ENCODE results near the gene BNC2.

Gene BNC2

GRCh38 chr9:16815079-16815478, 55.4 kb downstream of the BNC2 start:
- no peak for DNase-seq

DNA sequence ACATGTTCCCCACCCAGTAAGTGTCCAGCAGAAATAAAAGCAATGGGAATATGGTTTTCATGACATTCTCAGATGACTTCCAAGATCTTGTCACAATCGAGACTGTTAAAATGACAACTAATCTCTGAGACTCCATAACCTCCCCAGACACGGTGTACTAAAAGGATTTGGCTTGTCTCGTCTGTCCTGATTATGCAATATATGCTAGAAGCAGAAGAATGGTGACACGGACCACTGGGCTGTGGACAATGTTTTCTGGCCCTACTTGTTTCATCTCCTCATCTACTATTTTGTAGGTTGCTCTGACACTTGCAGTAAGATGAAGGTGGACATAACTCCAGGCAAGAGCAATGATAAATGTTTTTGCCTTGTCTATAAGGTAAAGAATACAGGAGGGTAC, 56.6 kb downstream of the BNC2 start:
- DNase-seq: no peak

DNA sequence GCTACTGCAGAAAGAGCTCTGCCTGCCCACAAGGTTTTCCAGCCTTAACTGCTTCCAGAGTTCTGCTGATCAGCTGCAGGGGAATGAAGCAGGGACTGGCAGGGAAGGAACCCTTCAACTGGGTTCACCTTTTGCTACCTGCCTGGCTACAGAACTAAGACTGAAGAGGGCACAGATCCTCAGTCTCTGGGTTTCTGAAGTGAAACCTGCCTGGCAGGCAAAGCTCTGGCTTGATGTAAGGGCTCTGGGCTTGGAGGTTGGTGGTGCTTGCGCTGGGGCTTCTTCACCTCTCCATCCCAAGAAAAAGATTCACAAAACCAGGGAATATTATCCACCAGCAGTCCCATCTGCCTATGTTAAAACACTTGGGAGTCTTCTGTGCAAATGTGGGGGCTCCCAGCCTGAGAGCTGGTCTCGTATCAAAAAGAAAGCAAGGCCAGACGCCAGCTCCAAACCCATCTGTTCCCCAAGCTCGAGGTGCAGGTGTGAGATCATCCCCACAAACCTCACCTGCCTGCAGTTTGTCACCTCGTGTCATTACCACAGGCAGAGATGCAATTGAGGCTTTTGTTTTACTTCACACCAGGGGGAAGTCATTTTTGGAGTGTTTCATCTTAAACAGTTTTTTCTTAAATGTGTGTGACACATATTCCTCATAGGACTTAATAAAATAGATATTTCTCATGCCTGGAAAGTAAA, 58.3 kb downstream of the BNC2 start:
- peak; percentile 24 for DNase-seq

DNA sequence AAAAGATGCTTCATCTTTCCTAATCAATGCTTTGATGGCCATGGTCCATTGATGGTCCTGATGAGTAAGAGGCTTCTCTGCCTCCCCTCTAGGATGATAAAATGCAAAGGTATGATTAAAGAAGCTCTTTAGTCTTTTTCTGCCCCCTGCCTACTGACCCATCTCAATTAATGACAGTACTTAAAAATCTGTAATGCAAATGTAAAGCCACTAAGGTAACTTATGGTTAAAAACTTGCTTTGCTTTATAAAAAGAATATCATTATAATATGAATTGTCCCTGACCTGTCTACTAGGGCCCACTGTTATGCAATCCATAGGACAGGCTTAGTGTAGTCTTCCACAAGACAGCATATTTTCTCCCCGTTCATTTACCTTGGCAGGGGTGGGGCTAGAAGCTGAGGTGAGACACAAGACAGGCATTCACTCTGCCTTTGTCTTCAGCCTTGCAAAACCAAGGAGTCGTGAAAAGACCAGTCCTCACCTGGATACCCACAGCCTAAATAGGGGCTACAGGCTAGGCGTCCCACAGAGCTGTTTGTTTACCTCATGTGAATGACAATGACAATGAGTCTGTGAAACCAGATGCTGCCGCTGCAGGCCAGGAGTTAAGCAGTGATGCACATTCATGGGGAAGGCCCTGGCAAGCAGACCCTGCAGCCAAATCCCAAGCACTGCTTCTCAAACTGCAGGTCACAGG, 60.4 kb downstream of the BNC2 start:
- DNase-seq: peak; percentile 81

DNA sequence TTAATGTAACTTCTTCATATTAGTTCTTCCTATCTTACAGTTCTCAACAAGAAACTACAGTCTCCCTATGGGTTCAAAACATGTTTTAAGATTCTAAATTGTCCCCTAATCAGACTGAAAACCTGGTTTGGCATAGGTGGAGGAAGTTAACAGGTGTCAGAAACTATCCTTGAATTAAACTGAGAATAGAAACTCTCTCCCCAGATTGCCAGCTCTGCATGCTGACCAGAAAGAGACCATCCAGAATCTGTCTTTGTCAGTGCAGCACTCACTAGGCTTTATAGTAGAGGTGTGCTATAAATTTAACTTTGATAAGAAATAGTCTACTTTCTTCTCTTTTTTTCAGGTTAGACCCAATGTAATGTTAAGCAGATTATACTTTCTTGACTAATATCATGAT, 63.8 kb downstream of the BNC2 start:
- DNase-seq: no peak

GRCh38 chr9:16803648-16804047, 66.8 kb downstream of the BNC2 start:
- DNase-seq: no peak

DNA sequence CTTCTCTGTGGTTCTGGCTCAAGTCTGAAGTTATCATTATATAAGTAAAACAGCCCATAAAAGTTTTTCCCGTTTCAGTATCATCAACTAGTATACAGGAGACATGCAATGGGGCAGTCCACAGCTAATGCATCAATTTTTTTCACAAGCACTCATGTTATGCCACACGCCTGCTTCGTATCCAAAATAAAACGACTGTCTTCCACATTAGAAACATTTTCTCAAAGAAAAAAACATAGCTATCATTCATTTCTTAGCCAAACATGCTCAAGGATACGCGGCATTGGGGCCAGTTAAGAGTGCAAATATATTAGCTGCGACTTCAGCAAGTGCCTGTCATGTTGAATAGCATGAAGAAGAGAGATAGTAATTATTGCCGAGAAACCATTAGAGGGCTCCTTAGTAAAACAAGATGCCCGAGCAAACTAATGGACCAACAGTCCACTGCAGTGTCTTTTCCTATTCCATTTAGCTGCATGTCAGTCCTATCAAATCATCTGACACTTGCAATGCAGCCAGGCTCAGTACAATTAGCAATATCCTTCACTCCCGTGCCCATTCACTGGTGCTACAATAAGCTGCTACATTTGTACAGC, 68.5 kb downstream of the BNC2 start:
- no peak for DNase-seq

DNA sequence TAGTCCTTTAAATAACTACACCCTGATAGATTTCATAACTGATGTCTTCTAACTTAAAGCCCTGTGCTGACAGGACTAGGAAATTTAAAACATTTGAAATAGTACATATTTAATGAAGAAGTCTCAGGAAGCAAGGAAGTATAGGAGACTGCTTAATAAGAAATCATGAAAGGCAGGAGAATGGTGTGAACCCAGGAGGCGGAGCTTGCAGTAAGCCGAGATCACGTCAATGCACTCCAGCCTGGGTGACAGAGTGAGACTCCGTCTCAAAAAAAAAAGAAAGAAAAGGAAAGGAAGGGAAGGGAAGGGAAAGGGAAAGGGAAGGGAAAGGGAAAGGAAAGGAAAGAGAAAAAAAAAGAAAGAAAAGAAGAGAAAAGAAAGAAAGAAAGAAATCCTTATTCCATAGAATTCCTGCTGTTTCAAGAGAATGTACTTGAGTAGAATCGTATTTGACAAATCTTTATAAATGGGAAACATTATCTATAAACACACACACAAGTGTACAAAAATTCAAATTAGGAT, 74.1 kb downstream of the BNC2 start:
- DNase-seq: no peak

DNA sequence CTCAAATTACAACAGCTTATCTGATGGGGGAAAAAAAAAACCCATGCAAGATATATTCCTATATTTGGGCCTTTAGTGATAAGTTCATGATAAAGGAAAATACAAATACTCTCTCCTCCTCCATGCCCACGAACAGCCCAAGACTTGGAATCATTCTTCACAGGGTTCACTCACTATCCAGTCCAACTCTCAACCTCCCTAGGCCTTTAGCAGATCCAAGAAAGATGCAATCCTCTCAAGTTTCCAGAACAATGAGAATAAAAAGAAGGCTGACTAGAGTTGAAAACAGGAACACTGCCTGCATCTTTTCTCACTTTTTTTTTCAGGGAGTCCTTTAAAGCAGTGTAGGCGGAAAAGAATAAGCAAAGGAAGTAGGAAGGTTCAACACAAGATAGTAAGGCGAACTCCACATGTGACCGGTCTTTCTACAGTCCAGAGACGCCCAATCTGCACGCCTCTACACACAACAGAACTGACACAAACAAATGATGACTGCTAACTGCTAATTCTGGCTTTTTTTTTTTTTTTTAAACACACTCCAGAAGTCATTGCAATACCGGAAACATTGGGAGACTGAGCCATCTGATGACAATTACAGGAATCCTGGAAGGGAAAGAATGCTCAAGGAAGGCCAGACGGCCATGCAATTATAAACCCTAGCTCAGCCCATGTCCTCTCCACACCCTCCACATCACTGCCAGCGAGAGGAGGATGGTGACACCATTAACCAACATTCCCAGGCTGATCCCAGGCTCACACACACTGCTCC, 75.4 kb downstream of the BNC2 start:
- no peak for DNase-seq

DNA sequence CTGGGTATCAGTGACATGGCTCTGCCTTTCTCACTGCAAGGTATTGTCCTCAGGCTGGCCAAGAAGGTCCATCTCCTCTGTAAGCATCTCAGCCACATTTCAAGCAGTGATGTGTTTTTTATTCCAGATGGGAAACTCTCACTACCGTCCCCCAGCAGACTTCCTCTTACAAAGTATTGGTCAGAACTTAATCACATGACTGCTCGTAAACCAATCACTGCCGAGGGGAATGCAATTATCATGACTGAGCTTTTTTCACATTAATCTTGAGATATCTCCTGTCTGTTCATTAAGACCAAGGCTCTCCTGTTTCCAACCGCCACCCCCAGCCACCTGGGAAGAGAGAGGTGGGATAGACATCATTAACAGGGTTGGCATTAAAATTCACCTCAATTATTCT, 76.4 kb downstream of the BNC2 start:
- no peak for DNase-seq

GRCh38 chr9:16787724-16788123, 82.7 kb downstream of the BNC2 start:
- DNase-seq: no peak

DNA sequence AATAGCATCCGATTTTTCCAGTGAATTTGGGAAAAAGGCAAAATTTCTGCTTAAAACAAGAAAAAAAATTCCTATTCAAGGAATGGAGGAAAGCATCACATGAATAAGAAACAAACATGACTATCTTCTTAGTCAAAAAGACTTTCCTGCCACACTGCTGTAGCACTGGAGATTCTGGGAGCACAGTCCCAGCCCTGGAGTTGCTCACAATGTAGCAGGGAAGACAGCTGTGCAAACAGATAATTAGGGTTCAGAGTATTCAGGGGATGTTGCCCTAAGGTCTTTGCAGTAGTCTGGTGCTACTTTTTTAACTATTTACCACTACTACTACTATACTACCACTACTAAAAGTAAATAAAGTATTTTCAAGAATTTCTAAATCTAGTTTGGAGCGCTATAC, 86.5 kb downstream of the BNC2 start:
- no peak for DNase-seq

DNA sequence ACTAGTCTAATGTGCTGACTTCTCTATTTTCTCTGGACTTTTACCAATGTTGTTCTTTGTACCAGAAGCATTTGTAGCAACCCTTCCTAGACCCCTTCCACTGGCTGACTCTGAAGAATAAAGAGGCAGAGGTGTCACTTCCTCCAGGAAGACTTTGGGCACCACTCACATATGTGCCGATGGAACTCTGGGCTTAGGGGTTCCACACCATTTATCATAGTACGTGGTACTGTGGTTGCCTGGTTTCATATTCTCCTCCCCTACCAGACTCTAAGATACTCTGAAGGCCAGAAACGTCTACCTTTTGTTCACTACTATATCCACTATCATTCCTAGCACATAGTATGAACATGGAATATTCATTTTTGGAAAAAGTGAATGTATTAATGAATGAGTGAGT, 88.0 kb downstream of the BNC2 start:
- no peak for DNase-seq

DNA sequence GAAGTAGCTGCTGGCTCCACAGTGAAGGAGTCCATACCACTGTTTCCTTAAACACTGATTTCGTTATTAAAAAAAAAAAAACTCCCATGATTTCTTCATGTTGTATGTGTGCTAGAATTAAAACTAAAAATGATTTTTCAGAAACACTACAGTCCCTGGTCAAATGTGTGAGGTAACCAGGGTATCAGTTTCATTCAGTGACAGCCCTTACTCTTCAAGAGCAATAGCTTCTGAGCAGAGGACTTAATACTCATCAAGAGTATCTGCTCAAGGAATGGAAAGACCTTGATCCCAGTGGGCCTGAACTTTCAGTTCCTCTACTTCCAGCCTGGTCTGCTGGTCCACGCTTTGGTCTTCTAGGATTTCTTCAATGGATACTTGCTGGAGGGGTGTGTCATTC, 95.1 kb downstream of the BNC2 start:
- DNase-seq: no peak

GRCh38 chr9:16773617-16774016, 96.9 kb downstream of the BNC2 start:
- DNase-seq: no peak

GRCh38 chr9:16773116-16773515, 97.4 kb downstream of the BNC2 start:
- no peak for DNase-seq

DNA sequence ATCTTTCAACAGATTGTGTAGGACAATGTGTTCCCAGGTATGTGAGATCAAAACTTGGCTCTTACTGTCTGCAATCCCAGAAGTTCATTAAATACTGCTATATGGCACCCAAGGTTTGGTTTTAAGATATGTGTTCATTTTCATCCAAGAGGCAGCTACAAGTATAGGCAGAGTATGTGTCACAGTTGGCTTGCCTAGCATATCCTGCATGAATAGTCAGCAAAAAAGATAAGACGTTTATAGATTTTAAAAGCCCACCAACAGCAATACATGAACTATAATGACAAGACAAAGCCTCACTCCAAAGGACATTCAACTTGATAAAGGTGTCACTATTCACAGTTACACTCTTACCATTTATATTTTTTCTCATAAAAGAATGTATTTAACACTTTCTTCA, 99.1 kb downstream of the BNC2 start:
- no peak for DNase-seq

DNA sequence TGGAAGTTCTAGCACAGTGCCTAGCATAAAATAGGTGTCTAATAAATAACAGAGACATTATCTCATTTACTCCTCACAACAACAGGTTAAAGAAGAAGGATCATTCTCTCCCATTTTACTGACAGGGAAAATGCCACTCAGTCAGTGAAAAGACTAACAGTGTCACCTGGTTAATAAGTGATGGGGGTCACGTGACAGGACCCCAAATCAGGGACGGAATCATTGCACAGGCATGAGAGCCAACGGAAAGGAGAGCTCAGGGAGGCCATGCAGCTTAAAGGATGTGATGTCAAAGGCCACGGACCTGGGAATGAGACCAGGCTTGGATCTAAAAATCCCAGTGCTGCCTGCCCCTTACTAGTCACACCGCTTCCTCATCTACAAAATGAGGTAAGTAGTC, 101.2 kb downstream of the BNC2 start:
- DNase-seq: no peak

GRCh38 chr9:16768816-16769215, 101.7 kb downstream of the BNC2 start:
- DNase-seq: no peak

DNA sequence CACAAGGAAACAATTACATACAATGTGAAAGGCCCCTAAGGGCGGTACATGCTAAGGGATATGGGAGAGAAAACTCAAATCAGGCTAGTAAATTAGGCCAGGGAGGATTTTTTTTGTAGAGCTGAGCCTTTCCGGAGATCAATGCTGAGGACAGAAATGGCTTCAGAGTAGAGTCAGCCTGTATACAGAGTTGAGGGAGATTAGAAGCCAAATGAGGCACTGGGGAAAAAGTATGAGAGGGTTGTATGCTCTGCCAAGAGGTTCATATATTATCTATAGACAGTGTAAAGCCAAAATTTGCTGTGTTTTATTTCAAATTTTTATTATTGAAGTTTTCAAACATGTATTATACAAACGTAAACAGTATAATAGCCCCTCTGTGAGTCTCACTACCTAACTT, 103.1 kb downstream of the BNC2 start:
- no peak for DNase-seq

- no peak for DNase-seq
Observed at GRCh38 chr9:16763946-16764345, 106.5 kb downstream of the BNC2 start.

DNA sequence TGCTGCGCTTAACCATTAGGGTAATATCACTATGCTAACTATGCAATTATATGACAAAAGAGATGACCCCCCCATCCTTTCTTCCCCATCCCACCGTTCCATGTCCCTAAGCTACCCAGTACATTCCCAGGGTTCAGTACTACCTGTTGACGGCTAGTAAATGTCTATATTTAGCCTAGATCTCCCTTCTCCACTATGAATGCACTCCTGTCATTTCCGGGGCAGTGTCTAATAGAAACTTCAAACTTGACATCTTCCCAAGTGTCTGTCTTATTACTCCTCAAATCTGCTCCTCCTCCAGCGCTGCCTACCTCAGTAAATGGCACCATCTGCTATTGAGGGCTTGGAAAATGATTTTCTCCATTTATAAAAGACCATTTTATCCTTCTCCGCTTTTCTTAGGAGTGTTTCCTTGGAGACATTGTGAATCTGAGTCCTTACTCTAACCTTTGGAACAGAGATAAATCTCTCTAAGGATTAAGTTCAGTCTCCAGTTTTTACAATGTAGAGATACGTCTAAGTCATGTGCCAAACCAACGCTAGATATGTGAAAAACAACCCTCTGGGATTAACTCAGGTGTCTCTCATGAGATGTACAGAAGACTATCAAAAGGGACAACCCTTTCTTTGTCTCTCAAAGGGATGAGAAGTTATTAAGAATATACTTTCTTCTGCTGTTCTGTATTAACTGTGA, 114.9 kb downstream of the BNC2 start:
- no peak for DNase-seq

GRCh38 chr9:16754662-16755061, 115.8 kb downstream of the BNC2 start:
- no peak for DNase-seq
